HAP-1 (cell line): ENCODE data around the gene METTL26.
A peak's percentile ranks its signal among the peaks of the same experiment; 100 is the strongest.

Experiments used
- DNase-seq, 2 experiments: peaks; one replicate each; pipeline ENCODE4 v3.0.0-alpha.2; 2016 to 2020; ENCODE audit warnings: low spot score in 2 of 2
- H3K27me3 ChIP-seq: fragments of 250-450 bp; sonication (Bioruptor Pico); 2 replicates; pipeline ENCODE4 v1.5.1; 2020; ENCODE audit warnings: low read depth, mild to moderate bottlenecking, moderate library complexity
- H3K36me3 ChIP-seq: fragments of 250-450 bp; sonication (Bioruptor Pico); replicated peaks from 2 replicates; pipeline ENCODE4 v1.5.1; 2020; ENCODE audit warnings: mild to moderate bottlenecking
- H3K4me1 ChIP-seq: fragments of 250-450 bp; sonication (Bioruptor Pico); 2 replicates; pipeline ENCODE4 v1.5.1; 2020; ENCODE audit warnings: mild to moderate bottlenecking
- H3K4me3 ChIP-seq: fragments of 250-450 bp; sonication (Bioruptor Pico); 2 replicates; pipeline ENCODE4 v1.5.1; 2020; ENCODE audit warnings: mild to moderate bottlenecking, moderate library complexity
- H3K9me3 ChIP-seq: fragments of 250-450 bp; sonication (Bioruptor Pico); 2 replicates; pipeline ENCODE4 v1.5.1; 2020; ENCODE audit warnings: mild to moderate bottlenecking, moderate library complexity
- in situ Hi-C: fragments of 300-500 bp; cut with MboI; formaldehyde crosslinking; loops from 3 replicates; pipeline ENCODE4 v1.14.3; 2020; ENCODE audit warnings: low sequenced_read_pairs, inconsistent platforms, mixed read lengths

Gene METTL26

DNA sequence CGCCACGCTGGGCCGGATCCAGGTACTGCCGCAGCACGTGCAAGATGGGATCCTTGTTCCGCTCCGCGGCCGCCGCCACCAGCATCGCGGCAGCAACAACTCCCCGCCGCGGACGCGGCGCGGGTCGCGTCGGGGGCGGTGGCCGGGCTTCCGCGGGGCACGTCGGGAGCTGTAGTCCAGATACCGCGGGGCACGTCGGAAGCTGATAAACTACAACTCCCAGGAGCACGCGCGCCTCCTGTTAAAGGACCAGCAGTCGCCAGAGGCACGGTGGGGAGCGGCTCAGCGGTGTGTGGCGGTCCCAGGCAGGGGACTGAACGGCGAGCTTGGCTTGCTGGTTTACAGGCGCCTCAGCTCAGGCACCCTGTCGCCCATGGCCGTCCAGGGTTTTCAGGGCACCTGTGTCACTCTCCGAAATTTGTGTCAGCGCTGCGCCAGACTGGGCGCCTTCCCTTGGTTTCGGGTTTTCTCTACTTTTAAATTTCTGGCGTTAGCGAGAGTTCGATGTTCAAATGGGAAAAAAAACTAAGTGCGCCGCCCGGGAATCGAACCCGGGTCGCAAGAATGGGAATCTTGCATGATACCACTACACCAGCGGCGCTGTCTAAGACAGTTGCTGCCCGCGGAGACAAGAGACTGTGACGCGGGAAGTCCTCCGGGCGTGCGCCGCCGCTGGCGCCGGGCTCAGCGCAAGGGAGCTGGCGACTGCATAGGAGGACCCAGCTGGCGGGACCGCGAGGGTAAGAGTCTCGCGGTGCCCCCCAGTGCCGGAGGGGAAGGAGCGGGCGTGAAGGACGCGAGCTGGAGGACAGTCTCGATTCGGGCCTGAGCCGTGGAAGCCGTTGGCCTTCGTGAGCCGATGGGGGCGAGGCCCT lies at the start of gene METTL26:
TSS of gene METTL26 (minus strand) at position 100 of the 875 bp plus-strand sequence. CDS start at position 85, 15 bp downstream.
- in situ Hi-C loops: no loop called here
- peaks cover 16% of the 10 kb centered on the region for H3K36me3 ChIP-seq
- no peaks in the 10 kb centered on the region for H3K27me3 ChIP-seq
- H3K4me1 ChIP-seq: peaks cover 5% of the 10 kb centered on the region; the same call in 1 of the 2 replicates
- no peaks in the 10 kb centered on the region for H3K9me3 ChIP-seq
- H3K4me3 ChIP-seq: peak within 1 kb of the TSS; percentile 93
- DNase-seq: peak; percentile 88 to 96

DNA sequence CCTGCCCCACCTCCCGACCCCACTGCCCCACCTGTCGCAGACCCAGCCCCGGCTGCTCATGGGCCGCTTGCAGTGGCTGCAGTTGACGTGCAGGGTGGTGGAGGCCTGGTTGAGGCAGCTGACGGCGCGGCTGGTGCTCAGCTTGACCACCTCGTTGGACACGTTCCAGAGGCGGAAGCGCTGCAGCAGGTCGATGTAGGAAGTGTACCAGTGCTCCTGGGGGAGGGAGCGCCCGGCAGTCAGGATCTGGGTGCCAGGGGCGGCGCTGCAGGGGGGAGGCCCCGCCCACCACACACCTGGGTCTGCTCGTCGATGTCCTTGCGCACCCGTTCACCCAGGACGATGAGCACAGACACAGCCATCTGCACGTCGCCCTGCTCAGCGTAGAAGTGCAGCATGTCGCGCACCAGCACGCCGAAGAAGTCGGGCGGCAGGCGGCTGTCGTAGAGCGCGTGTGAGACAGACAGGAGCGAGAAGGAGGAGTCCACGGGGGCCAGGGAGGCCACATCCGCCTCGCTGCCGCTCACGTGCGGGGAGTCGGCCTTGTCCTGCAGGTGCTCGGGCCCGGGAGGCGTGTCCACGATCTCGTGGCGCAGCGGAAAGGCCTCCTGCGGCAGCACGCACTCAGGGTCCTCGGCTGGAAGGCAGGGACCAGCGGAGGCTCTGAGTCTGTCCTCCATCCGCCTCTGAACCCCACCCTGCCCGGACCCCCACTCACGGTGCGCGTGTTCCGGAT lies 49.0 kb upstream of the METTL26 start:
- in situ Hi-C loops: no loop called here
- no peak for DNase-seq
- H3K27me3 ChIP-seq: no peaks in the 10 kb centered on the region
- no peaks in the 10 kb centered on the region for H3K9me3 ChIP-seq
- peaks cover 49% of the 10 kb centered on the region for H3K36me3 ChIP-seq
- peaks cover 26% of the 10 kb centered on the region for H3K4me1 ChIP-seq
- no peak overlapping the region for H3K4me3 ChIP-seq

DNA sequence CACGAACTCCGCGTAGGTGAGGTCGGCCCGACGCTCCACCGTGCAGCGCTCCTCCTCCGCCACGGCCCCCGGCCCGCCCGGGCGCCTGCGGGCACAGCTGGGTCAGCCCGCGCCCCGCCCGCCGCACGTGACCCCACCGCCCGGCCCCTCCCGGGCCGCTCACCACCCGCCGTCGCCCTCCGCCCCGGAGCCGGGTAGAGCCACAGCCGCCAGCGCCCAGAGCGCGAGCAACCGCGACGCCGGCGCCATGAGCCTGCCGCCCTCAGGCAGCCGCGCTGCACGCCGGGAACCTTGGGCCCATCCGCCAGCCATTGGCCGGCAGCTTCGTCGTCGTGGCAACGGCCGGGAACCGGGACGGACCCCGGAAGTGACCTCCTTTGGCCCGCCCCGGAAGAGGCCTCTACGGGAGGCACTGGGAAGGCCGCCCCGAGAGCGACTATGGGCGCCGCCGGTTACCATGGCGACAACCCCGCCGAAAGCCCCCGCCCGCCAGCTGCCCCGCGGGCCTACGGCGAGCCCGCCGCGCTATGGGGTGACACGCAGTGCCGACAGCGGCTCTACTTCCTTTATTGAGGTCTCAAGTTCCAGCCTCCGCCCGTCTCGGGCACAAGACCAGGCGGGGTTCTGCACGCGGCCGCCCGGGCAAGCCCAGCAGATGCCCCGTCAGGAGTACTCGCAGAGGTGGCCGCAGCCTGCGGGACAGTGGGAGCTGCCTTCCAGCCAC lies 48.1 kb upstream of the METTL26 start, which contains the start of gene JMJD8:
TSS of gene JMJD8 (minus strand) at position 264 of the 724 bp plus-strand sequence. CDS start at position 249, 15 bp downstream.
- DNase-seq: peak; percentile 94 to 99
- Histone ChIP-seq H3K27me3 (no peaks in the 10 kb centered on the region), H3K36me3 (peaks cover 49% of the 10 kb centered on the region), H3K4me3 (peak within 1 kb of the TSS; percentile 50), H3K9me3 (no peaks in the 10 kb centered on the region), H3K4me1 (peaks cover 25% of the 10 kb centered on the region)
- in situ Hi-C loops: no loop called here

DNA sequence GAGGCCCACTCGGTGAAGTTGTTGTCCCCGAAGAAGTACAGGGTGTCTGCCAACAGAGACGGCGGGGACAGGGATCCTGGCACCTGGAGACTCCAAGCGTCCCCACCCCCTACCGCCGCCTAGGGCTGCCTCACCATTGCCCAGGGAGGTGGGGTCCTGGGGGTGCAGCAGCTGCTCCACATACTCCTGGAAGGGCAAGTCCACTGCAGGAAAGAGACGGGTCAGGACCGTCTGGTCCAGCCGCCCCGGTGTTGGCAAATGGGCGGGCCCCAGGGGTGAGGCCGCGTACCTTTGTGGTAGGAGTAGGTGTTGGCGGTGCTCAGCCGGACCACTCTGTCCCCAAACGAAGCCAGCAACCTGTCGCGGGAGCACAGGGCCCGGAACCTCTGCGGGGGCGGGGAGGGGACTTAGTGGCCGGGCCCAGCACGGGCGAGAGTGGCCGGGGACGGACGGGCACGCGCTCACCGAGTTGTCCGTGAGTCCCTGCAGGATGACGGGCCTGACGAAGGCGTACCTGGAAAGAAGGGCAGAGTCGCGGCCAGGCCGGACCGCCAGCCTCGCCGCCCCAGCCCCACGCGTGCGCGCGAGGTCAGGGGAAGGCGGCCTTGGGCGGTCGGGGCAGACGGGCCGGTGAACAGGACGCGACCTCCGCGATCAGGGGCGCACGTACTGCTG lies 47.4 kb upstream of the METTL26 start:
- in situ Hi-C loops: no loop called here
- peaks cover 49% of the 10 kb centered on the region for H3K36me3 ChIP-seq
- no peaks in the 10 kb centered on the region for H3K27me3 ChIP-seq
- DNase-seq: peak in 1 of 2 experiments; percentile 62
- peaks cover 26% of the 10 kb centered on the region for H3K4me1 ChIP-seq
- peak overlapping the region; percentile 50 for H3K4me3 ChIP-seq
- no peaks in the 10 kb centered on the region for H3K9me3 ChIP-seq

DNA sequence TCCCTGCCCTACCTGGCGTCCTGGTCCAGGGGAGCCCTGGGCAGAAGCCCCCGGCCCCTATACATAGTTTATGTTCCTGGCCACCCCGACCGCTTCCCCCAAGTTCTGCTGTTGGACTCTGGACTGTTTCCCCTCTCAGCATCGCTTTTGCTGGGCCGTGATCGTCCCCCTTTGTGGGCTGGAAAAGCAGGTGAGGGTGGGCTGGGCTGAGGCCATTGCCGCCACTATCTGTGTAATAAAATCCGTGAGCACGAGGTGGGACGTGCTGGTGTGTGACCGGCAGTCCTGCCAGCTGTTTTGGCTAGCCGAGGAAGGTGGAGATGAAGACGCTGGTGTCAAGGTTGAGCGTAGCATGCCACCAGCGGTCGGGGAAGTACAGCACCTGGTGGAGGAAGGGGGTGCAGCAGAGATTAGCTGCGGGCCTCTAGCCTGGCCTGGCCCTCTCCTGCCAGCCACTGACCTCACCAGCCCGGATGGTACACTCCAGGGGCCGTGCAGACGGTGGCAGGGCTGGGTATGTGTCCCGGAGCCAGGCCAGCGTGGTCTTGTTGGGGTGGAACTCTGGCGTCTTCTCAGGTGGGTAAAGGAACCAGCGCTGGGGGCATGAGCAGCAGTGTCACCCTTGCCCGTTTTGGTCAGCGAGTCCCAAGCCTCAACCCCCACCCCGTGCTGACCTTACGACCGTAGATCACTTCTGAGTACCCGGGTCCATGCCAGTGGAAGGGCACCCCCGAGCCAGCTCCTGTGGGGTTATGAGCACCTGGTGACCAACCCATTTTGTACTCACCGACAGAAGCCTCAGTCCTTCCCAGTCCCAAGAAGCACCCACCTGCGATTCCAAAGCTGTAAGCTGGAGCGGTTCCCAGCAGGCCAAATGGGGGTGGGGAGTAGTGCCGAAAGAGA lies 46.6 kb upstream of the METTL26 start:
- H3K27me3 ChIP-seq: no peaks in the 10 kb centered on the region
- no peaks in the 10 kb centered on the region for H3K9me3 ChIP-seq
- peaks cover 49% of the 10 kb centered on the region for H3K36me3 ChIP-seq
- in situ Hi-C loops: no loop called here
- DNase-seq: no peak
- peak overlapping the region; percentile 50 for H3K4me3 ChIP-seq
- peaks cover 26% of the 10 kb centered on the region for H3K4me1 ChIP-seq

DNA sequence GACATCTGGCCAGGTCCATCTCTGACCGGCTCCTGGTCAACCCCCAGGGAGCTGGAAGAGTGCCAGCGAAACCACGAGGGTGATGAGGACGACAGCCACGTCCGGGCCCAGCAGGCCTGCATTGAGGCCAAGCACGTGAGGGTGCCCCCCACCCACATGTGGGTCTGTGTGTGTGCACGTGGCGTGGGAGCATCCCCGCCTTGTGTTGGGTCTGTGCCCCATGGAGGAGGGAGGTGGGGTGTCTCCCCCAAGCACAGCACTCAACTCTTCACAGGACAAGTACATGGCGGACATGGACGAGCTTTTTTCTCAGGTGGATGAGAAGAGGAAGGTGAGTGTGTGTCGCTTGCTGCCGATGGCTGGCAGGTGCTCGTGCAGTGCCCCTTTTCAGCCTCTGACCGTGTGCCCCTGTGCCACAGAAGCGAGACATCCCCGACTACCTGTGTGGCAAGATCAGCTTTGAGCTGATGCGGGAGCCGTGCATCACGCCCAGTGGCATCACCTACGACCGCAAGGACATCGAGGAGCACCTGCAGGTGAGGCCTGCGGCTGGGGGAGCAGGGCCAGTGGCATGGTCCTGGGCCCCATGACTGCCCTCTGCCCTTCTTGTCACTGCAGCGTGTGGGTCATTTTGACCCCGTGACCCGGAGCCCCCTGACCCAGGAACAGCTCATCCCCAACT lies 45.8 kb upstream of the METTL26 start:
- Histone ChIP-seq H3K27me3 (no peaks in the 10 kb centered on the region), H3K36me3 (peaks cover 42% of the 10 kb centered on the region), H3K9me3 (no peaks in the 10 kb centered on the region), H3K4me3 (peak overlapping the region; percentile 66), H3K4me1 (peaks cover 26% of the 10 kb centered on the region)
- DNase-seq: no peak
- in situ Hi-C loops: no loop called here

DNA sequence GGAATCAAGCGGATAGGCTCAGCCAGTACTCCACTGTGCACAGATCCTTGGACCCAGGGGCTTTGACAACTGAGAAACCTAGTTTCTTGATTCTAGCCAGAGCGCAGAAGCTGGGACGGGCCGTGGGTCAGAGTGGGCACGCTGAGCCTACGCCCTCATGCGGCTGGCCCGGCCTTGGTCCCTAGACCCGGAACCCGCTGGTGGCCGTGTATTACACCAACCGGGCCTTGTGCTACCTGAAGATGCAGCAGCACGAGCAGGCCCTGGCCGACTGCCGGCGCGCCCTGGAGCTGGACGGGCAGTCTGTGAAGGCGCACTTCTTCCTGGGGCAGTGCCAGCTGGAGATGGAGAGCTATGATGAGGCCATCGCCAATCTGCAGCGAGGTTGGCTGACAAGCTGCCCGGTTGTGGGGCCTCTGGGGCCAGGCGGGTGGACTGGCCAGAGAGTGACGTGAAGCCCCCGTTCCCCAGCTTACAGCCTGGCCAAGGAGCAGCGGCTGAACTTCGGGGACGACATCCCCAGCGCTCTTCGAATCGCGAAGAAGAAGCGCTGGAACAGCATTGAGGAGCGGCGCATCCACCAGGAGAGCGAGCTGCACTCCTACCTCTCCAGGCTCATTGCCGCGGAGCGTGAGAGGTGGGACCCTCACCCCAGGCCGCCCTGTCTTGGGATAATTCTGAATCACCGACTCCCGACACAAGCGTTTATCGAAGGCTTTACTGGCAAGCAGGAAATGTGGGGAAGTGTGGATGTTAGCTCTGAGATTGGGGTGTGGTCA lies 45.1 kb upstream of the METTL26 start:
- Histone ChIP-seq H3K27me3 (no peaks in the 10 kb centered on the region), H3K36me3 (peaks cover 35% of the 10 kb centered on the region), H3K9me3 (no peaks in the 10 kb centered on the region), H3K4me3 (peak overlapping the region; percentile 66), H3K4me1 (peaks cover 26% of the 10 kb centered on the region)
- in situ Hi-C loops: no loop called here
- DNase-seq: peak in 1 of 2 experiments; percentile 62

DNA sequence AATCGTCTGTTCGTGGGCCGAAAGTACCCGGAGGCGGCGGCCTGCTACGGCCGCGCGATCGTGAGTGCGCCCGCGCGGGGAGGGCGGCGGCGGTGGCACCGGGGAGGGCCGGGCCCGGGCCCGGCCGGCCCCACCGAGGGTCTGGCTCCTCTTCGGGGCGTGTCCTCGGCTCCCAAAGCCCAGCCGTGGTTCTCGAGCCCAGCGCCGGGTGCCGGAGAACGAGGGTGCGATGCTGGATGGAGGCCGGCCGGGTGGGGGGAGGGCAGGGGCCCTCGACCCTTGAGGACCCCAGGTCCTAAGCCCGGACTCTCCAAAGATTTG lies 44.5 kb upstream of the METTL26 start:
- Histone ChIP-seq H3K9me3 (no peaks in the 10 kb centered on the region), H3K4me3 (peak overlapping the region; percentile 66), H3K27me3 (no peaks in the 10 kb centered on the region), H3K36me3 (peaks cover 31% of the 10 kb centered on the region), H3K4me1 (peaks cover 26% of the 10 kb centered on the region)
- DNase-seq: no peak
- in situ Hi-C loops: no loop called here

DNA sequence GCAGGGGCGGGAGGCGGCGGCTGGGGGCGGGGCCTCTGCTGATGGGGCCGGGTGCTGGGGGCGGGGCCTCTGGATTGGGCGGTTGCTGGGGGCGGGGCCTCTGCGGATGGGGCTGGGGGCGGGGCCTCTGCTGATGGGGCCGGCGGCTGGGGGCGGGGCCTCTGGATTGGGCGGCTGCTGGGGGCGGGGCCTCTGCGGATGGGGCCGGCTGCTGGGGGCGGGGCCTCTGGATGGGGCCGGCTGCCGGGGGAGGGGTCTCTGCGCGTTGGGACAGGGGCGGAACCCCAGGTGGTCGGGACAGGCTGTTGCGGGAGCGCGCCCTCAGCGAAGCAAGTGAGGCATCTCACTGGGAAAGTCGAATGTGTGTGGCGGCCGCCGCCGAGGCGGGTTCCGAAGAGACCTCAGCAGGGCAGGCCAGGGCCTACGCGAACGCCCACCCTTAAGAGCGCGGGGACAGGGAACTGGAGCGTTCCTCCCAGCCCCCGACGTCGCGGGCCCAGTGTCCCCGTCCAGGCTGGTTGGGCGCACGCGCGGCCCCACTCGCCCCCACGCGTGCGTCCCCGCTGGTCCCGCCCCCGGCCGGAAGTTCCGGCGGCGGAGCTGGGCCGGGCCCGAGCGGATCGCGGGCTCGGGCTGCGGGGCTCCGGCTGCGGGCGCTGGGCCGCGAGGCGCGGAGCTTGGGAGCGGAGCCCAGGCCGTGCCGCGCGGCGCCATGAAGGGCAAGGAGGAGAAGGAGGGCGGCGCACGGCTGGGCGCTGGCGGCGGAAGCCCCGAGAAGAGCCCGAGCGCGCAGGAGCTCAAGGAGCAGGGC lies 43.9 kb upstream of the METTL26 start, which contains the start of gene STUB1:
TSS of gene STUB1 (plus strand) at position 597 of the 811 bp plus-strand sequence. CDS start at position 713, 116 bp downstream.
- Histone ChIP-seq H3K9me3 (no peaks in the 10 kb centered on the region), H3K4me1 (peaks cover 26% of the 10 kb centered on the region), H3K4me3 (peak within 1 kb of the TSS; percentile 66), H3K27me3 (no peaks in the 10 kb centered on the region), H3K36me3 (peaks cover 26% of the 10 kb centered on the region)
- DNase-seq: peak; percentile 80 to 98
- in situ Hi-C loops: no loop called here

DNA sequence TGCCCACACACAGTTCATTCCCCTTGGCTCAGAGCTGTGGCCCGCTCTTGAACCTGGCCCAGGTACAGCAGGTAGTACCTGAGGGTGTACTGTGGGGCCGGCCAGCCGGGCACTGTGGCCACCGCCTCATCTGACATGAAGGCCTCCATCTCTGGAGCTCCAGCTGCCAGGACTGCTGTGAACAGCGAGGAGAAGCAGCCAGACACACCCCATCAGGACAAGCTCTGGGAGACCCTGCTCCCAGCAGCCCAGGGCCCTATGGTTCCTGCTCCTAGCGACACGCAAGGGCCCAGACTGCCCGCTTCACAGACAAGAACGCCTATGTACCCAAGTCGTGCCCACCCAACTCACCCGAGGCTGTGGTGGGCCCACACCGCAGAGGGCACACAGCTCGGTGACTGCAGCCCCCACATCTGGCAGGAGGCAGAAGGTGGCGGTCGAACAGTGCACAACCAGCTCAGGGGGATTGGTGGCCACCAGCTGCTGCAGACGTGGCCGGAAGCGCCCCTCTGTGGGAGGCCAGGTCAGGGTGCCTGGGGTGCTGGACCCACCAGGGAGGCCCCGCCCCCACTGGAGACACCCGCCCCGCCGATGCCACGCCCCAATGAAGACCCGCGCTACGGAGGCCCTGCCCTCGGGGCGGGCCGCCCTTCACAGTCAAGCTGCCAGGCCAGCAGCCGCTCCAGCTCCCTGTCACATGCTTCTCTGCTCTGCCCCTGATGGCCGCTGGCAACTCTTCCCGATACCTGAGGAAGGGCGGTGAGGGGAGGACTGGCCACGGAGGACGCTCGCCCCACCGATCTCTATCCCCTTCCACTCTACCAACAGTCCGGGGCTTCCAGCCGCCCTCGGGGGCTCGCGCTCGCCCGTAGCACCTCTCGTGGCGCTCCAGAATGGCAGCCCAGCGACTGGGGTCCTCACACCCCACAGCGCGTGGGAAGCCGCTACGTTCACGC lies 43.0 kb upstream of the METTL26 start:
- Histone ChIP-seq H3K4me3 (peak overlapping the region; percentile 40), H3K9me3 (no peaks in the 10 kb centered on the region), H3K27me3 (no peaks in the 10 kb centered on the region), H3K4me1 (peaks cover 26% of the 10 kb centered on the region), H3K36me3 (peaks cover 29% of the 10 kb centered on the region)
- DNase-seq: peak; percentile 65 to 89
- in situ Hi-C loops: no loop called here
